Adrenal gland (tissue), 5 donors: Measurements from ENCODE around the gene MTCH1.

ENCODE experiments used
- POLR2A ChIP-seq, 2 donors: fragments of 450-650 bp; IDR thresholded peaks; one replicate each; pipeline ENCODE4 v1.6.1; 2017; ENCODE audit warnings: antibody characterized with exemption in 2 of 2, mild to moderate bottlenecking in 2 of 2, moderate library complexity in 1 of 2
- TF ChIP-seq, protein P1 (sequence below), 6 experiments: fragments of 450-650 bp in 4 of 6; fragments of 200-600 bp in 2 of 6; sonication (generic) in 1 of 6; IDR thresholded peaks; 1 replicate in 5 of 6; 2 replicates in 1 of 6; pipeline versions ENCODE4 v1.5.1 to v1.8.0; 2016 to 2021; ENCODE audit warnings: antibody characterized with exemption in 6 of 6, mild to moderate bottlenecking in 2 of 6, moderate library complexity in 1 of 6
- donor health status: DM: no; HTN: no; CAD: no.

DNA sequence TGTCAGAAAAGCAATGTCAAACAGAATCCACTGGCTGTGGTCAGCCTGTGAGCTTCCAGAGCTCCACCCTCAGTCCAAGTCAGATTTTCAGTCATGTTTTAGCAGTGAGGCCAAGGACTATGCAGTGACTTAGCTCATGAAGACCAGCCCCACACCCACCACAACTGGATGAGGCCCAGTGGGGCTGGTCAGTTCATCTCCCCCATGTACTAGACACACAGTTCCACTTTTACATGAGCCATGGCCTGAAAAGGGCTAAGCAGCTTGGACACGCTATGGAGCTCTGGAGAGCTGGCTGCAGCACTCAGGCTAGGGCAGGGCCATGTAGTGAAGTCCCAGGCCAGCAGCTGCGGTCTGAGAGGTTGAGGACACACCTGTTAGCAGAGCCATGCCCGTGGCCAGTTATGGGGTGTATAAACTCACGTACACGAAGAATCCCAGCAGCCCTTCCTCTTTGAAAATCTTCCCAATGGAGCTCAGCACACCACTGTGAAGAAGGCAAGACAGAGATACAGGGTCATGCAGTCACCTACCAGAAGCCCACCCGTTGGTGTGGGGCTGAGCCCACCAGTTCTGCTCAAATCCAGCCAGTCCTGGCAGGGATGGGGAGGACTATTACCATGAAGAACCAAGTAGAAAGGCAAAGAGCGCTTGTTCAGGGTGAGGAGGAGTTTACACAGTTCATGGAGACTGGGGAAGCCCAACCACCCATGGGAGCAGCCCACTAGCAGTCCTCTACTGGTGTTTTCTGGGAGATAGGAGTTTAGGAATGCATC is 10.6 kb downstream of the MTCH1 start:
- TF ChIP-seq, protein P1, sequence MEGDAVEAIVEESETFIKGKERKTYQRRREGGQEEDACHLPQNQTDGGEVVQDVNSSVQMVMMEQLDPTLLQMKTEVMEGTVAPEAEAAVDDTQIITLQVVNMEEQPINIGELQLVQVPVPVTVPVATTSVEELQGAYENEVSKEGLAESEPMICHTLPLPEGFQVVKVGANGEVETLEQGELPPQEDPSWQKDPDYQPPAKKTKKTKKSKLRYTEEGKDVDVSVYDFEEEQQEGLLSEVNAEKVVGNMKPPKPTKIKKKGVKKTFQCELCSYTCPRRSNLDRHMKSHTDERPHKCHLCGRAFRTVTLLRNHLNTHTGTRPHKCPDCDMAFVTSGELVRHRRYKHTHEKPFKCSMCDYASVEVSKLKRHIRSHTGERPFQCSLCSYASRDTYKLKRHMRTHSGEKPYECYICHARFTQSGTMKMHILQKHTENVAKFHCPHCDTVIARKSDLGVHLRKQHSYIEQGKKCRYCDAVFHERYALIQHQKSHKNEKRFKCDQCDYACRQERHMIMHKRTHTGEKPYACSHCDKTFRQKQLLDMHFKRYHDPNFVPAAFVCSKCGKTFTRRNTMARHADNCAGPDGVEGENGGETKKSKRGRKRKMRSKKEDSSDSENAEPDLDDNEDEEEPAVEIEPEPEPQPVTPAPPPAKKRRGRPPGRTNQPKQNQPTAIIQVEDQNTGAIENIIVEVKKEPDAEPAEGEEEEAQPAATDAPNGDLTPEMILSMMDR (IDR thresholded peaks at IDR 0.05): no peak
- no peak for TF ChIP-seq POLR2A (IDR thresholded peaks at IDR 0.05)
